GM23338 (cell line): ENCODE measurements around the gene CKB.

Source experiments
- CREB1 ChIP-seq: fragments of 250-450 bp; sonication (Bioruptor Pico); IDR thresholded peaks from 2 replicates; pipeline ENCODE4 v1.5.0; 2020; ENCODE audit warnings: low read depth, mild to moderate bottlenecking, moderate library complexity
- EZH2 ChIP-seq: fragments of 200-600 bp; sonication (generic); IDR thresholded peaks from one replicate; pipeline ENCODE4 v1.8.0; 2017; ENCODE audit warnings: antibody characterized with exemption, mild to moderate bottlenecking, low read depth; ENCODE audit not compliant: unreplicated experiment
- EZH2phosphoT487 ChIP-seq: fragments of 200-600 bp; sonication (generic); IDR thresholded peaks from one replicate; pipeline ENCODE4 v1.8.1; 2018; ENCODE audit warnings: antibody characterized with exemption; ENCODE audit not compliant: unreplicated experiment
- JUNB ChIP-seq: IDR thresholded peaks from one replicate; pipeline ENCODE4 v1.6.1; 2016; ENCODE audit warnings: antibody characterized with exemption; ENCODE audit not compliant: unreplicated experiment
- NANOG ChIP-seq: IDR thresholded peaks from 2 replicates; pipeline ENCODE4 v1.6.1; 2016; ENCODE audit warnings: antibody characterized with exemption, borderline replicate concordance
- POLR2AphosphoS5 ChIP-seq: IDR thresholded peaks from 2 replicates; pipeline ENCODE4 v1.6.1; 2016; ENCODE audit warnings: antibody characterized with exemption, low read depth
- ZNF114 ChIP-seq: fragments of 250-450 bp; sonication (Bioruptor Pico); IDR thresholded peaks from 2 replicates; pipeline ENCODE4 v1.5.0; 2020; ENCODE audit warnings: mild to moderate bottlenecking, moderate library complexity
- ZNF331 ChIP-seq: fragments of 250-450 bp; sonication (Bioruptor Pico); IDR thresholded peaks from 2 replicates; pipeline ENCODE4 v1.5.0; 2020; ENCODE audit warnings: low read depth, mild to moderate bottlenecking, moderate library complexity
- TF ChIP-seq, protein P1 (sequence below), 2 experiments: fragments of 200-600 bp in 1 of 2; sonication (generic) in 1 of 2; conservative IDR thresholded peaks; 2 replicates each; pipeline versions ENCODE4 v1.5.1 to v1.6.1; 2016 to 2017; ENCODE audit warnings: antibody characterized with exemption in 2 of 2, low read depth in 2 of 2, mild to moderate bottlenecking in 2 of 2, moderate library complexity in 1 of 2
- TF ChIP-seq, protein P2 (sequence below): IDR thresholded peaks from 2 replicates; pipeline ENCODE4 v1.6.1; 2016; ENCODE audit warnings: antibody characterized with exemption
- TF ChIP-seq, protein P3 (sequence below): IDR thresholded peaks from one replicate; pipeline ENCODE4 v1.6.1; 2018; ENCODE audit warnings: antibody characterized with exemption; ENCODE audit not compliant: unreplicated experiment

DNA sequence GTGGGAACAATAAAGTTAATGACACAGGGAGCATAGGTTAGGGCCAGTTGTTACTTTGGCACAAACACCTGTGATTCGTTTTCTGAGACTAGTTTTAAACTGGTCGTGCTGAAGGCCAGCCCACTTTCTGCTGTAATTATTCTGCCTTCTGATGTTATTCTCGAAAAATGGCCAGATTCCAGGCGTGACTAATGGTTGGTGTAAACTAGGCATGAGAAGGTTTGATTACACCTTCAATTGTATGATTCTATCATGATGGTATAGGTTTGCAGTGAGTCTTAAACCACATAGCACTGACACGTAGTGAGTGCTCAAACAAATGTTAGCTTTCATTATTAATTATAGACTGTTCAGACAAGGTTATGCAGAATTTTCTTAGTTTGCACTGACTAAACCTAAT lies 39.0 kb downstream of the CKB start:
- TF ChIP-seq EZH2 (no peak), ZNF331 (CRISPR knock-in tag) (no peak), POLR2AphosphoS5 (no peak), NANOG (no peak), EZH2phosphoT487 (no peak), JUNB (no peak), CREB1 (CRISPR knock-in tag) (no peak), ZNF114 (CRISPR knock-in tag) (no peak)
- TF ChIP-seq, protein P1, sequence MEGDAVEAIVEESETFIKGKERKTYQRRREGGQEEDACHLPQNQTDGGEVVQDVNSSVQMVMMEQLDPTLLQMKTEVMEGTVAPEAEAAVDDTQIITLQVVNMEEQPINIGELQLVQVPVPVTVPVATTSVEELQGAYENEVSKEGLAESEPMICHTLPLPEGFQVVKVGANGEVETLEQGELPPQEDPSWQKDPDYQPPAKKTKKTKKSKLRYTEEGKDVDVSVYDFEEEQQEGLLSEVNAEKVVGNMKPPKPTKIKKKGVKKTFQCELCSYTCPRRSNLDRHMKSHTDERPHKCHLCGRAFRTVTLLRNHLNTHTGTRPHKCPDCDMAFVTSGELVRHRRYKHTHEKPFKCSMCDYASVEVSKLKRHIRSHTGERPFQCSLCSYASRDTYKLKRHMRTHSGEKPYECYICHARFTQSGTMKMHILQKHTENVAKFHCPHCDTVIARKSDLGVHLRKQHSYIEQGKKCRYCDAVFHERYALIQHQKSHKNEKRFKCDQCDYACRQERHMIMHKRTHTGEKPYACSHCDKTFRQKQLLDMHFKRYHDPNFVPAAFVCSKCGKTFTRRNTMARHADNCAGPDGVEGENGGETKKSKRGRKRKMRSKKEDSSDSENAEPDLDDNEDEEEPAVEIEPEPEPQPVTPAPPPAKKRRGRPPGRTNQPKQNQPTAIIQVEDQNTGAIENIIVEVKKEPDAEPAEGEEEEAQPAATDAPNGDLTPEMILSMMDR (conservative IDR thresholded peaks at IDR 0.05; ENCODE audit: low read depth in 2 of 2), result no peak
- TF ChIP-seq, protein P2, sequence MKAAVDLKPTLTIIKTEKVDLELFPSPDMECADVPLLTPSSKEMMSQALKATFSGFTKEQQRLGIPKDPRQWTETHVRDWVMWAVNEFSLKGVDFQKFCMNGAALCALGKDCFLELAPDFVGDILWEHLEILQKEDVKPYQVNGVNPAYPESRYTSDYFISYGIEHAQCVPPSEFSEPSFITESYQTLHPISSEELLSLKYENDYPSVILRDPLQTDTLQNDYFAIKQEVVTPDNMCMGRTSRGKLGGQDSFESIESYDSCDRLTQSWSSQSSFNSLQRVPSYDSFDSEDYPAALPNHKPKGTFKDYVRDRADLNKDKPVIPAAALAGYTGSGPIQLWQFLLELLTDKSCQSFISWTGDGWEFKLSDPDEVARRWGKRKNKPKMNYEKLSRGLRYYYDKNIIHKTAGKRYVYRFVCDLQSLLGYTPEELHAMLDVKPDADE, result no peak
- TF ChIP-seq, protein P3, sequence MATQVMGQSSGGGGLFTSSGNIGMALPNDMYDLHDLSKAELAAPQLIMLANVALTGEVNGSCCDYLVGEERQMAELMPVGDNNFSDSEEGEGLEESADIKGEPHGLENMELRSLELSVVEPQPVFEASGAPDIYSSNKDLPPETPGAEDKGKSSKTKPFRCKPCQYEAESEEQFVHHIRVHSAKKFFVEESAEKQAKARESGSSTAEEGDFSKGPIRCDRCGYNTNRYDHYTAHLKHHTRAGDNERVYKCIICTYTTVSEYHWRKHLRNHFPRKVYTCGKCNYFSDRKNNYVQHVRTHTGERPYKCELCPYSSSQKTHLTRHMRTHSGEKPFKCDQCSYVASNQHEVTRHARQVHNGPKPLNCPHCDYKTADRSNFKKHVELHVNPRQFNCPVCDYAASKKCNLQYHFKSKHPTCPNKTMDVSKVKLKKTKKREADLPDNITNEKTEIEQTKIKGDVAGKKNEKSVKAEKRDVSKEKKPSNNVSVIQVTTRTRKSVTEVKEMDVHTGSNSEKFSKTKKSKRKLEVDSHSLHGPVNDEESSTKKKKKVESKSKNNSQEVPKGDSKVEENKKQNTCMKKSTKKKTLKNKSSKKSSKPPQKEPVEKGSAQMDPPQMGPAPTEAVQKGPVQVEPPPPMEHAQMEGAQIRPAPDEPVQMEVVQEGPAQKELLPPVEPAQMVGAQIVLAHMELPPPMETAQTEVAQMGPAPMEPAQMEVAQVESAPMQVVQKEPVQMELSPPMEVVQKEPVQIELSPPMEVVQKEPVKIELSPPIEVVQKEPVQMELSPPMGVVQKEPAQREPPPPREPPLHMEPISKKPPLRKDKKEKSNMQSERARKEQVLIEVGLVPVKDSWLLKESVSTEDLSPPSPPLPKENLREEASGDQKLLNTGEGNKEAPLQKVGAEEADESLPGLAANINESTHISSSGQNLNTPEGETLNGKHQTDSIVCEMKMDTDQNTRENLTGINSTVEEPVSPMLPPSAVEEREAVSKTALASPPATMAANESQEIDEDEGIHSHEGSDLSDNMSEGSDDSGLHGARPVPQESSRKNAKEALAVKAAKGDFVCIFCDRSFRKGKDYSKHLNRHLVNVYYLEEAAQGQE, result no peak
